Measurements from ENCODE around the gene LEP.
"Not testable (repeated sequence)": the region's sequence is repeated elsewhere in the genome, so short reads cannot be mapped to it uniquely, and the experiment has no call there.

Gene LEP

DNA sequence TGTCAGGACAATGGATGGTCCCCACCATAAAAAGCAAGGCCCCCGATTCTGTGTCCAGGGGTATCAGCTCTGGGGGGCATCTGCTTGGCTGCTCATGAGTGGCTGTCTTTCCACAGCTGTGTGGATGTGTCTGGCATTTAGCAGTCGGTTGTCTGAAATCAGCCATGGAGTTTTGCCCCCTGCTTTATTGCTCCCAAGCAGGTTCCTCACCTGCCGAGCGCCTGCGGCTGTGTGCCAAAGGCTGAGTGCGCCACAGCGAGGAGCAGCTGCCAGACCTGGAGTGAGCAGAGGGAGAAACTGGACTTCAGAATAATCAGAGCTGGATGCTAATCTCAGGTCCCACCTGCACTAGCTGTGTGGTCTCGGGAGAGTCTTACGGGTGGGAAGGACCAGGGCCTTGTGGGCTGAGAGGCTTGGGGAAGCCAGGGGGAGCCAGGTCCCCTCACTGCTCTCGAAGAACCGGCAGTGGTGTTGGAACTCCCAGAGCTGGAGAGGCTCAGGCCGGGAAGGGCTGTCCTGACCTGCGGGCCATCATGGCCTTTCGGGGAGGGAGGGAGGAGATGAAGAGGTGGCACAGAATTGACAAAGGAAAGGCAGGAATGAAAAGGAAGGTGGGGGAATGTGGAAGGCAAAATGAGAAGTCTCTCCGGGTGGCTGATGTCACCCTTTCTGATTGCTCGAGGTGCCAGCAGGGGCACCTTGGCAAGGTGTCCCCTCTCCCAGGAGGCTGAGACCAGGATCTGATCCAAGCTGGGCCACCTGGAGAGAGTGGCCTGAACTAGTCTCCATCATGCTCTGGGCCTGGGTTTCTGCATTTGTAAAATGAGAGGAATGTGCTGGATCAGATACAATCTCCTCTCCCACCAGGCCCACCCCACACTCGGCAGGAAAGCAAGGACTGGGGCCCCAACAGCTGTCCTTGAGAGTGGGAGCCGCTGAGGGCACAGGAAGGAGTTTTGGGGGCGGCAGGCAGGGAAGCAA lies 30.2 kb upstream of the LEP start:
- no peak for DNase-seq (ENCODE audit: low read depth in 1 of 2, low spot score in 1 of 2)

DNA sequence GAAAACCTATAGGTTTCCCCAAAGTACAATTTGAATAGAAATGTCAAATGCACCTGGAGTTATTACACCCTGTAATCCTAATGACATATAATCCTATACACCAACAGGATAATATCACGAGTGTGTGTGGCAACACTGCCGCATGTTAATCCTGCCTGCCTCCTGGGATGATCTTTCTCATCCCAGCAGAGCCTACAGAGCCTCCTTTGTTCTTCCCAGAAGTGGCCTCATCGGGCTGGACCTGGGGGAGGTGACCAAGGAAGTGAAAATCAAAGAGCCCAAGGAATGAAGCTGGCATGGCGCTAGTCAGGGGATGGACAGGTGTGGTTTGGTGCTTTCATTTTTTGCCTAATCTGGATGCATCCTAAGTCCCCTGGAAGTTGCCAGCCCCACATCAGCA lies 29.5 kb upstream of the LEP start:
- no peak for DNase-seq (ENCODE audit: low read depth in 1 of 2, low spot score in 1 of 2)

DNA sequence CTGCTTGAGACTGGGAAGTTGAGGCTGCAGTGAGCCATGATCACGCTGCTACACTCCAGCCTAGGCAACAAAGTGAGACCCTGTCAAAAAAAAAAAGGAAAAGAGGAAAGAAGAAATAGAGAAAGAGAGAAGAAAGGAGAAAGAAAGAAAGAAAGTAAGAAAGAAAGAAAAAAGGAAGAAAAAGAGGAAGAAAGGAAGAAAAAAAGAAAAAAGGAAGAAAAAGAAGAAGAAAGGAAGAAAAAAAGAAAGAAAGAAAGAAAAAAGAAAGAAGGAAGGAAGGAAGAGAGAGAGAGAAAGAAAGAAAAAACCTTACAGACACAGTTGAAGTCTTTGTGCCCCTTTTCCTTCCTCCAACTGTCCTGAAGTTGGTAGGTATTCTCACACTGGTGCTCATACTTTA lies 26.6 kb upstream of the LEP start:
- no peak for DNase-seq (ENCODE audit: low read depth in 1 of 2, low spot score in 1 of 2)

DNA sequence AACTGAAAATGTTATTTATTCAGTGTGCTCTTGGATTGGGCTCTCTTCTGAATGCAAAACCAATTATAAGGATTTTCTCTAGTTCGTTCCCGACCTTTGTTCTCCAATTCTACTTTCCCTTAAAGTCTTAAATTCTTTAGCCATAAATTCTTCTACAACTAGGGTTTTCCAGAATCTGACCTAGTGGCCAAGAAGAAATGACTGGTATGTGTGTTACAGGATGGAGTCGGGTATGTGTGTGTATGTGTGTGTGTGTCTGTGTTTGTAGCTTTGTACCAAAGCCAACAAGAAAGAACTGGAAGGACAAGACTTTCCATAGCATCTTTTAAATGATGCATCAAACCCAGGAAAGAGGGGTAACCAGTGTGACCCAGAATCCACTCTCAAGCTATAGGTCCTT lies 25.8 kb upstream of the LEP start:
- no peak for DNase-seq (ENCODE audit: low read depth in 1 of 2, low spot score in 1 of 2)

DNA sequence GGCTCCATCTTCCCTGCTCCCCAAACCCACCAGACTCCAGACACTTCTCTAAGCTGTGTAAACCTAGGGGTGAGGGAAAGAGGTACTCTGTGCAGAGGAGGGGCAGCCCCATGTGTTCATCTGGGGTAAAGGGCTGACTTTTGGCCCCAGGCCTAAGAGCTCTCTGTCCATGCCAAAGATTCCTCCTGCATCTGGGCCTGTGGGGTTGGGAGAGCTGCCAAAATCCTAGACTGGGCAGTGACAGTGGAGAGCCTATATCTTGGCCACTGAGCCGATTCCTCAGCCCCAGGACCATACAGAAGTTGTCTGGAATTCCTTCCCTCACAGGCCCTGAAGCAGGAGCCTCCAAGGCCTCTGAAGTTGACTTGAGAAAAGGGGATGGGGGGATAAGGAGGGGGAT lies 25.3 kb upstream of the LEP start:
- DNase-seq (ENCODE audit: low read depth in 1 of 2, low spot score in 1 of 2): no peak

DNA sequence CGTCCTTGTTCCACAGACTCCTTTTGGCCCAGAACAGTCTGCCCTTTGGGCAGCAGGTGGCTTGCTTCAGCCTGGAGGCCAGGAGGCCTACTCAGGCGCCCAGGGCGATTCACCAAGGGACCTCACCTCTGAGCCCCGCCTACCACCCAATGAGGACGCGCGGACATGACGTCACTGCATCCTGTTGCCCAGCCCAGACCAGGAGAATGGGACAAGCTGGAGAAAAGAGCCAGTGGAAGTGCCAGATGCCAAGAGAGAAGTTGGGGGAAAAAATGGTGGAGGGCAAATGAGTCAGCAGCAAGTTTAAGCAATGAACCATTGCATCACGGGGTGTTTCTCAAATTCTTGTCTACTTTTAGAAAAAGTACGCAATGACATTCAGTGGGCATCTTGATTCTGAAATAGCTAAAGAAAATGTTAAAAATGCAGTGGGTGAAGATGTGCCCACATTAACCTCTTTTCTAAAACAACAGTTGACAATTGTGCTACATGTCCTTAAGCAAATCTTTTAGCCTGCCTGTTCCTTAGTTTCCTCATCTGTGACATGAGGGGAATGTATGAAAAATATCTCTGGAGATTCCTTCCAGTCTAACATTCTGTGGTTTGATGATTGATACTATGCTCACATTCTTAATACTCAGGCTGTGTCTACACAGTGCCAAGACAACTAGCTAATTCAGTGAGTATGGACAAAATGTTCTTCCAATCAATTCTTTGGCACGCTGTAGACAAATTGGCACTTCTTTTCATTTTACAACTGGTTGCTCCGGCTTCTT lies 23.9 kb upstream of the LEP start:
- no peak for DNase-seq (ENCODE audit: low read depth in 1 of 2, low spot score in 1 of 2)

DNA sequence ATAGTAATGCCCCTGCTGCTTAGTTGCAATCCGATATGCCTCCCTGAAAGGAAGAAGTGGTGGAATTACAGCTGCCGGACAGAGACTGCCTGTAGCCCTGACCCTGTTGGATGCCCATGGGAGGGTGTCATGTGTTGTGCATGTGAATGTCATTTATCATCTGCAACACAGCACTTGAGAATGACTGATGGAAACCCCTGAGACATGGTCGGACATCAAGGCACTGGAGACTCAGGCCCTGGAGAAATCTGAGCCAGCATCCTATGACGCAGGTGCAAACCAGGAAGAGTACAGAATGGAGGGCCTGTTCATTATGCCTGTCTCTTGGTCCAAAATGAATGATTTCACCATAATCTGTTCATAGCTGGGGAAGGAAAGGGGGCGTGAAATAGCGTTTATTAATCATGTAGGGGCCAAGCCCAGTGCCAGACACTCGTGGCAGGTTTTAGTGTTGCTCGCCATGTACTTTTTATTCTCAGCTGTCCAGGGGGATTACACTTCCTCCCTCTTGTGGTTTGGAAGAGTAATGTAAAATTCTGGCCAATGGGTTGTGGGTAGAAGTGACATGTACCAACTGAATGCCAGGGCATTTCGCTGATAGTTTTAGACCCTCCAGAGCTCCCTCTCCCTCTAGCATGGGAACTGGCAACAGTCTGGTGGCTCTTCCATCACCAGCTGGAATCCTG lies 23.0 kb upstream of the LEP start:
- no peak for DNase-seq (ENCODE audit: low read depth in 1 of 2, low spot score in 1 of 2)

DNA sequence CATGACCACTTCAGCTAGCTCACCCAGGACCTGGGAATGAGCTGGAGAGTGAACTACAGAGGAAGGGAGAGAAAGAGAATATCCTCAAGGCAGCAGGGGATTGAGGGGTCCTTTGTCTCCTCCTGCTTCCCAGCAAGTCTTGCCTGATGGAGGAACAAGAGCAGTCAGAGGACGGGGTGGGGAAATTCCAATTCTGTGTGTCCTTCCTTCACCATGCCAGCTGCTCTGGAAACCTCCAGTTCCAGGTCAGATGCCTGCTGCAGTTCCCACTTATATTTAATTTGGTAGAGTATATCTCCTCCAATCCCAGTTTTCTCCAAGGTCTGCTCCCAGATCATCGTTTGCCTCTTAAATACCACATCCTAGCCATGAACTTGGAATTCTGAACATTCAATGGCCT lies 21.4 kb upstream of the LEP start:
- DNase-seq (ENCODE audit: low read depth in 1 of 2, low spot score in 1 of 2): no peak

DNA sequence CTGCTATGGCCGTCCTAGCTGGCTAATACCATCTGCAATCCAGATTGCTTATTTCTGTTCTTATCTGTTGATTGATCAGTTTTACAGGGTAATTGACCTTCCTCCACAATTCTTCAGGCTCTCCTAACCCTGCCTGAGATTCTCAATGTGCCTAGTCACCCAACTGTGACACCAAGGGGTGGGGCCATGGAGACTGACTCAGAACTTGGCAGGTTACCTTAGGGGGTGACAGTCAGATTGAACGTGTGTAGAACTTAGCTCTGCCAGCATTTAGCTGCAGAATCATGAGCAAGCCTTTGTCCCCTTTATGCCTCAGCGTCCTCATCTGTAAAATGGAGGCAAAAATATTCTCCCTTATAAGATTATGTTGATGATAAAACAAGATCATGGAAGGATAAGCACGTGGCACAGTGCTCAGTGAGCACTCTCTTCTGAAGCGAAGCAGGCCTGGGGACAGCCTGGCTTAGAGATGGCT lies 19.1 kb upstream of the LEP start:
- DNase-seq (ENCODE audit: low read depth in 1 of 2, low spot score in 1 of 2): no peak

DNA sequence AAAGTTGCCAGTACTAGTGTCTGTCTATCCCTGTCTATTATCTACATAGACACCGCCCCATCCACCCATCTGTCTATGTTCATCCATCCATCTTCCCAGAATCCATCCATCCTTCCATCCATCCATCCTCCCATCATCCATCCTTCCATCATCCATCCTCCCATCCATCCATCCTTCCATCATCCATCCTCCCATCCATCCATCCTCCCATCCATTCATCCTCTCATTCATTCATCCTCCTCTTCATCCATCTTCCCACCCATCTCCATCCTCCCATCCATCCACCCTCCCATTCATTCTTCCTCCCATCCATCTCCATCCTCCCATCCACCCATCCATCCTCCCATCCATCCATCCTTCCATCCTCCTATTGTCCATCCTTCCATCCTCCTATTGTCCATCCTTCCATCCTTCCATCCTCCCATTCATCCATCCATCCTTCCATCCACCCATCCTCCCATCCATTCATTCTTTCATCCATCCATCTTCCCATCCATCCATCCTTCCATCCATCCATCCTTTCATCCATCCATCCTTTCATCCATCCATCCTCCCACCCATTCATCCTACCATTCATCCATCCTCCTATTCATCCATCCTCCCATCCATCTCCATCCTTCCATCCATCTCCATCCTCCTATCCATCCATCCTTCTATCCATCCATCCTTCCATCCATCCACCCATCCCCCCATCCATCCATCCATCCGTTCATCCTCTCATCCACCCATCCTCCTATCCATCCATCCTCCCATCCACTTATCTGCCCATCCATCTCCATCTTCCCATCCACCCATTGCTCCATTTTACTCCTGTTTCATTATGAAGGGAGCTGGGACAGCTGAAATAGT lies 14.7 kb upstream of the LEP start:
- DNase-seq (ENCODE audit: low read depth in 1 of 2, low spot score in 1 of 2): no peak

DNA sequence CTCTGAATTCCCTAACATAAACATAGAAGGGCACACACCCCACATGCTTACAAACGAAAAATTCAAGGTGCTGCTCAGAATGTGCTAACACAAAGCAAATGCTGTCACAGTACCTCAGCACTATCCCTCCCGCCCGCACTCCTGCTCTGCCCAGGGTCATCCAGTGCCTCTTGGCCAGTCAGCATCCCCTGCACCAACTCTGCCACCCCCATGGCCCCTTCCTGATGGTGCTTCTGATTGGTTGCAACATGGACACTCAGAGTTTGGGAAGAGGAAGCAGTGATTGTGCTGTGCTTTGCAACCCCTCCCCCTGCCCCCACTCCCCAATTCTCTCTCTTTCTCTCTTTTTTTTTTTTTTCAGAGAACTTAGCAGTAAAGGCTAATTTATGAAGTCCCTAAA lies 13.8 kb upstream of the LEP start:
- DNase-seq (ENCODE audit: low read depth in 1 of 2, low spot score in 1 of 2): no peak

DNA sequence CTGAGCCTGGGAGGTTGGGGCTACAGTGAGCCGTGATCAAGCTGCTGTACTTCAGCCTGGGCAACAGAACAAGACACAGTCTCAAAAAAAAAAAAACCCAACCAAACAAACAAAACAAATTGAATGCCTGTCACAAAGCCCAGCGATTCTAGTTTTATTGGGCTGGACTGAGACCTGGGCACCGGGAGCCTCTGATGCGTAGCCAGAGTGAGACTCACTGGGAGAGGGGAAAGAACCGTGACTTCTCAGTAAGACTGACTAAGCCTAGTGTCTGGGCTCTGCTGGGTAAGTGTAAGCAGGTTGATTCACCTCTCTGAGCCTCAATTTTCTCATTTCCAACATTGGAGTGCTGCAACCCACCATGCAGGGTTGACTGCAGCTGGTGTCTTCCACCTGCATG lies 10.1 kb upstream of the LEP start:
- no peak for DNase-seq (ENCODE audit: low read depth in 1 of 2, low spot score in 1 of 2)

DNA sequence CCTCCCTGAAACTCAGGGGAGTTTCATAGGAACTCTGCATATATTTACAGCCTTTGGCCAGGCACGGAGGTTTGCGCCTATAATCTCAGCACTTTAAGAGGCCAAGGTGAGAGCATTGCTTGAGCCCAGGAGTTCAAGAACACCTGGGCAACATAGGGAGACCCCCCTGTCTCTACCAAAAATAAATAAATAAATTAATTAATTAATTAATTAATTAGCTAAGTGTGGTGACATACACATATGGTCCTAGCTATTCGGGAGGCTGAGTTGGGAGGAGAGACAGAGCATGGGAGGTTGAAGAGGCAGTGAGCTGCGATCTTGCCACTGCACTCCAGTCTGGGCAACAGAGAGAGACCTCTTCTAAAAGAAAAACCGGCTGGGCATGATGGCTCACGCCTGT lies 9.4 kb upstream of the LEP start:
- no peak for DNase-seq (ENCODE audit: low read depth in 1 of 2, low spot score in 1 of 2)

DNA sequence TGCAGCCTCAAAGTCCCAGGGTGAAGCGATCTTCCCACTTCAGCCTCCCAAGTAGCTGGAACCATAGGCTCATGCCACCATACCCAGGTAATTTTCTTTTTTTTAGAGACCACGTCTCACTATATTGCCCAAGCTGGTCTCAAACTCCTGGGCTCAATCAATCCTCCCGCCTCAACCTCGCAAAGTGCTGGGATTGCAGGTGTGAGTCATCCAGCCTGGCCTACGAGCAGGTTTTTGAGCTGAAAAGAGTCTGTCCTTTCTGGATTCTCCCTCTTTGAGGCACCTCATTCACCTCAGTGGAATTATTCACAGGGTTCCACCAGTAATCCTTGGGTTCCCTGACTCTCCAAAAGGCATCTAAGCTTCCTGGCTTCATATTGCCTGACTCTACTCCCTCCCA lies 7.6 kb upstream of the LEP start:
- DNase-seq (ENCODE audit: low read depth in 1 of 2, low spot score in 1 of 2): no peak

DNA sequence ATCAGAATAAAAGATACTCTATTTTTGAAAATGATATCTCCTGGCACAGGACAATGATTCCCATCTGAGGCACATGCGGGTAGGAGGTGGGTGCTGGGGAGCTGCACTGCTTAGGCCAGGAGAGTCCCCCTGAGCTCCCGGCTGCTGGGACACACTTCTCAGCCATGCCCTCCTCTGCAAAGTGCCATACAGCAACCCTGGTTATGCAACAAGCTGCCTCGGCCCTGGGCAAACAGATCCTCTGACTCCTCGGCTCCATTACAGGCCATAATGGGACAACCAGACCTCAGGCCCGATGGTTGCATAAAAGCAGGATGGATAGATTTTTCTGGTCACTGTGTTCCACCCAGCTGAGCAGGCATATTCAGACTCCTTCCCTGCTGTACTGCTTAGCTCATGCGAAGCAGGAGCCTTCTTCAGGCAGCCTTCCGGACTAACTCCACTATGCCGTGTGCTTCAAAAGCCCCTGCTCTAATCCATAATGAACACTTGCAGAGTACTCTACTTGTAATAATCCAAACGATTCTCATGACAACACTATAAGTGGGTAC lies 6.5 kb upstream of the LEP start:
- DNase-seq (ENCODE audit: low read depth in 1 of 2, low spot score in 1 of 2): no peak

DNA sequence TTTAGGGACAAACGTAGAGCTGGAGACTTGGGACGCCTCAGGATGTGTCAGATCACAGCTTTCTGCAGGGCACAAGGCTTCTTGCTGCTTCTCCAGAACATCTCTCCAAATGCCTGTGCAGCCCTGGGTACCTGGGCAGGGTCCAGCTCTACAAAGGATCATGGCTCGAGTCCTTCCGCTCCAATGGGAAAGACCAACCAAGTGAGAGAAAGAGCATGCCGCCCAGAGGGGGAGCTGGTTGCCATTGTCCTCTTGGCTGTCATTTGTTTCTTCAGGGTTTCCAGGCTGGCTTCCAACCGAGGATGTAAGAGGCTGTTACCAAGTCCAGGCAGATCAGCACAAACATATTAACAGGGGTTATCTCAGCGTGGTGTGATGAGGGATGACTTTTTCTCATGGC lies 5.6 kb upstream of the LEP start:
- DNase-seq (ENCODE audit: low read depth in 1 of 2, low spot score in 1 of 2): no peak

DNA sequence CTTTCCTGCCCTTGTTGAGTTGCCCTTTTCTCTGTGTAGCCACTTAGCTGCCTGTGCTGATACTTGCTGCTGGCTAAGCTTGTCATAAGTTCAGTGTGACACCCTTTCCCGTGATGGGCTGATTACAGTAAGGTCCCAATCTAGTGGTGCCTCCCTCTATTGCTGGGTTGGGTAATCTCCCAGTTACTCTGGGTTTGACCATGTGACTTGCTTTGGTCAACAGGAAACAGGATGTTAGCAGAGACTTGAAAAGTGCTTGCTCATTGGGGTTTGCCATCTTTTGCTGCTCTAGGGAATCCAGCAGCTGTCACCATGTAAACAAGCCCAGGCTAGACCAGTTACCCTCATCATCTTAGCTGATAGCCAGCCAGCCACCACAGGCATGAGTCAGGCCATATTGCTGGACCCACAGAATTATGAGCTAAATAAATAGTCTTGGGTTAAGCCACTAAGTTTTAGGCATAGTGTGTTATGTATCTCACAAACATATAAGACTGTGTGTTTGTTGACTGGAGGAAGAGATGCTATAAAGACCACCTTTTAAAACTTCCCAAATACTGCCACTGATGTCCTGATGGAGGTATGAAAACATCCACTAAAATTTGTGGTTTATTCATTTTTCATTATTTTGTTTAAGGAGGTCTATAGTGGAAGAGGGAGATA lies 4.0 kb upstream of the LEP start:
- DNase-seq (ENCODE audit: low read depth in 1 of 2, low spot score in 1 of 2): no peak

DNA sequence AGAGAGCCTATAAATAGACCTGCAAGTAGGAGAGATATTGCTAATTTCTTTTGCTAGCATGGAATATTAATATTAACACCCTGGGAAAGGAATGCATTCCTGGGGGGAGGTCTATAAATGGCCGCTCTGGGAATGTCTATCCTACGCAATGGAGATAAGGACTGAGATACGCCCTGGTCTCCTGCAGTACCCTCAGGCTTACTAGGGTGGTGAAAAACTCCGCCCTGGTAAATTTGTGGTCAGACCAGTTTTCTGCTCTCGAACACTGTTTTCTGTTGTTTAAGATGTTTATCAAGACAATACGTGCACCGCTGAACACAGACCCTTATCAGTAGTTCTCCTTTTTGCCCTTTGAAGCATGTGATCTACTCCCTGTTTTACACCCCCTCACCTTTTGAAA lies 1.9 kb upstream of the LEP start:
- DNase-seq (ENCODE audit: low read depth in 1 of 2, low spot score in 1 of 2): not testable (repeated sequence)

DNA sequence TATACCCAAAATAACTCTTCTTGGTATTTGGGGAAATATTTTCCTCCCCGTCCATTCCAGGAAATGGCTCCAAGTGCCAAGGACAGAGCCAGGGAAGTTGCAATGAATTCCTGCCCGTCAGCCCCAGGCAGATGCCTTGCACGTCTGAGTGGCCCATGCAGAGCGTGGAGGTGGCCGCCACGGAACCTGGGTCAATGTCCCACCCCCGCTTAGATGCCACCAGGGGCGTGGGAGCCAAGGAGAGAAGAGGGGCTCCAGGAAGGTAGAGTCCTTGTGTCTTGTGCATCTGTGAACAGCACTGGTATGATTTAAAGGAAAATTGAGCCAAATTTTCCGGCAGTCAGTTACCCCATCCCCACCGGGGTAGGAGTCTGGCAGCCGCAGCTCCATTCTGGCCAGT lies 1.6 kb downstream of the LEP start:
- DNase-seq (ENCODE audit: low read depth in 1 of 2, low spot score in 1 of 2): no peak

DNA sequence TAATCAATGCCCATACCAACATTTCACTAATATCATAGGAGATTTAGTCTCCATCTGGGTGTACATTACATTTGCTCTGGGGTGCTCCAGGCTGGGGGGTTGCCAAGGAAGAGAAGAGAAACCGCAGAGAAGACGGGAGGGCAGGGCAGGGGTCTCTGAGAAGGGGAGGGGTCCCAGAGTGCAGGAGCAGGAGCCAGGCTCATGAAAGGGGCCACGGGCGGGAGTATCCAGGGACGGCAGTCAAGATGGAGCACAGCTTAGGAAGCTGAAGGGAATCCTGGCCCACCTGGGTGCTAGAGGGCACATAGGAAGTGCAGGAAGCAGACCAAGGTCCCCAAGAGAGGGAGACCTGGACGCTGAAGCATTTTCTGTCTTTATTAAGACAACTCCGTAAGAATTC lies 2.2 kb downstream of the LEP start:
- DNase-seq (ENCODE audit: low read depth in 1 of 2, low spot score in 1 of 2): no peak
